Lower leg skin (tissue), 3 donors: ENCODE results near the gene CCDC106.

ENCODE experiments used
- POLR2A ChIP-seq, 2 donors: fragments of 450-650 bp; IDR thresholded peaks; one replicate each; pipeline ENCODE4 v1.6.1; 2016 to 2017; ENCODE audit warnings: antibody characterized with exemption in 2 of 2, mild to moderate bottlenecking in 1 of 2, moderate library complexity in 1 of 2
- TF ChIP-seq, protein P1 (sequence below), 3 donors: fragments of 450-650 bp; IDR thresholded peaks; one replicate each; pipeline ENCODE4 v1.5.1; 2016; ENCODE audit warnings: antibody characterized with exemption in 3 of 3, mild to moderate bottlenecking in 3 of 3, moderate library complexity in 2 of 3

- TF ChIP-seq, protein P1, sequence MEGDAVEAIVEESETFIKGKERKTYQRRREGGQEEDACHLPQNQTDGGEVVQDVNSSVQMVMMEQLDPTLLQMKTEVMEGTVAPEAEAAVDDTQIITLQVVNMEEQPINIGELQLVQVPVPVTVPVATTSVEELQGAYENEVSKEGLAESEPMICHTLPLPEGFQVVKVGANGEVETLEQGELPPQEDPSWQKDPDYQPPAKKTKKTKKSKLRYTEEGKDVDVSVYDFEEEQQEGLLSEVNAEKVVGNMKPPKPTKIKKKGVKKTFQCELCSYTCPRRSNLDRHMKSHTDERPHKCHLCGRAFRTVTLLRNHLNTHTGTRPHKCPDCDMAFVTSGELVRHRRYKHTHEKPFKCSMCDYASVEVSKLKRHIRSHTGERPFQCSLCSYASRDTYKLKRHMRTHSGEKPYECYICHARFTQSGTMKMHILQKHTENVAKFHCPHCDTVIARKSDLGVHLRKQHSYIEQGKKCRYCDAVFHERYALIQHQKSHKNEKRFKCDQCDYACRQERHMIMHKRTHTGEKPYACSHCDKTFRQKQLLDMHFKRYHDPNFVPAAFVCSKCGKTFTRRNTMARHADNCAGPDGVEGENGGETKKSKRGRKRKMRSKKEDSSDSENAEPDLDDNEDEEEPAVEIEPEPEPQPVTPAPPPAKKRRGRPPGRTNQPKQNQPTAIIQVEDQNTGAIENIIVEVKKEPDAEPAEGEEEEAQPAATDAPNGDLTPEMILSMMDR (IDR thresholded peaks at IDR 0.05), result no peak
- TF ChIP-seq POLR2A (IDR thresholded peaks at IDR 0.05), result no peak
Measured at GRCh38 chr19:55689411-55690108, 41.5 kb downstream of the CCDC106 start.
